Ascending aorta (tissue), 2 donors: ENCODE measurements around the gene WIPF3. TPM values are rescaled to one million over a fixed set of nuclear protein-coding genes. Genes with fewer than 3 reads are reported as not detected.
A peak's percentile ranks its signal among the peaks of the same experiment; 100 is the strongest.

Experiments
- DNase-seq, 2 donors: peaks; one replicate each; pipeline ENCODE4 v3.0.0-alpha.2; 2019; ENCODE audit warnings: low spot score in 2 of 2
- H3K27ac ChIP-seq, 2 donors: fragments of 200-600 bp; sonication (generic); one replicate each; pipeline ENCODE4 v1.5.1; 2016 to 2017; ENCODE audit warnings: mild to moderate bottlenecking in 1 of 2
- H3K27me3 ChIP-seq: fragments of 200-600 bp; sonication (generic); one replicate; pipeline ENCODE4 v1.5.1; 2017
- H3K36me3 ChIP-seq, 2 donors: fragments of 200-600 bp; sonication (generic); one replicate each; pipeline ENCODE4 v1.5.1; 2016
- H3K4me1 ChIP-seq, 2 donors: fragments of 200-600 bp; sonication (generic); one replicate each; pipeline ENCODE4 v1.5.1; 2016 to 2017; ENCODE audit warnings: mild to moderate bottlenecking in 1 of 2
- H3K4me3 ChIP-seq, 2 donors: fragments of 200-600 bp; sonication (generic); one replicate each; pipeline ENCODE4 v1.5.1; 2016 to 2017; ENCODE audit warnings: mild to moderate bottlenecking in 1 of 2
- H3K9me3 ChIP-seq, 2 donors: fragments of 200-600 bp; sonication (generic); one replicate each; pipeline ENCODE4 v1.5.1; 2016
- CTCF ChIP-seq, 3 experiments: fragments of 200-600 bp in 2 of 3; fragments of 450-650 bp in 1 of 3; sonication (generic) in 2 of 3; IDR thresholded peaks; one replicate each; pipeline ENCODE4 v1.5.1; 2016 to 2019; ENCODE audit warnings: antibody characterized with exemption in 3 of 3, mild to moderate bottlenecking in 1 of 3, moderate library complexity in 1 of 3
- intact Hi-C: fragments of 100-400 bp; cut with DNase I; formaldehyde crosslinking; loops from one replicate; pipeline ENCODE4 v1.15.1; 2023
- total RNA-seq: library from RNA; depleted of rRNA; stranded (reverse); fragments of >200 nt; gene quantifications from one replicate; pipeline ENCODE4 v1.1.0, GENCODE V29; 2016

Gene WIPF3
- total RNA-seq, 1 donor from 2014 or later: 4.6 TPM

- Histone ChIP-seq H3K4me1 (no peaks in the 10 kb centered on the region), H3K27ac (no peak overlapping the region), H3K4me3 (no peak overlapping the region), H3K36me3 (no peaks in the 10 kb centered on the region), H3K9me3 (no peaks in the 10 kb centered on the region), H3K27me3 (no peaks in the 10 kb centered on the region)
- TF ChIP-seq CTCF (IDR thresholded peaks at IDR 0.05): no peak
- no peak for DNase-seq
- intact Hi-C loops: no loop called here
Observed at GRCh38 chr7:29879609-29880008, 73.3 kb downstream of the WIPF3 start.

GRCh38 chr7:29881724-29882123, 75.4 kb downstream of the WIPF3 start:
- intact Hi-C loops: no loop called here
- TF ChIP-seq CTCF (IDR thresholded peaks at IDR 0.05): no peak
- H3K4me3 ChIP-seq: no peak overlapping the region

GRCh38 chr7:29882481-29882880, 76.2 kb downstream of the WIPF3 start:
- no peak for DNase-seq
- intact Hi-C loops: no loop called here
- H3K27ac ChIP-seq: no peak overlapping the region
- no peaks in the 10 kb centered on the region for H3K27me3 ChIP-seq
- no peak overlapping the region for H3K4me3 ChIP-seq
- no peaks in the 10 kb centered on the region for H3K9me3 ChIP-seq
- no peaks in the 10 kb centered on the region for H3K36me3 ChIP-seq
- no peaks in the 10 kb centered on the region for H3K4me1 ChIP-seq
- TF ChIP-seq CTCF (IDR thresholded peaks at IDR 0.05): no peak

More at GRCh38 chr7:29881724-29882123, 75.4 kb downstream of the WIPF3 start:
- no peak for DNase-seq
- Histone ChIP-seq H3K27ac (no peak overlapping the region), H3K27me3 (no peaks in the 10 kb centered on the region), H3K4me1 (no peaks in the 10 kb centered on the region), H3K36me3 (no peaks in the 10 kb centered on the region), H3K9me3 (no peaks in the 10 kb centered on the region)

GRCh38 chr7:29883462-29884398, 77.4 kb downstream of the WIPF3 start:
- intact Hi-C loops: no loop called here
- Histone ChIP-seq H3K9me3 (no peaks in the 10 kb centered on the region), H3K4me1 (no peaks in the 10 kb centered on the region), H3K4me3 (peak overlapping the region; percentile 32 to 60), H3K27ac (no peak overlapping the region), H3K36me3 (no peaks in the 10 kb centered on the region), H3K27me3 (no peaks in the 10 kb centered on the region)
- TF ChIP-seq CTCF (IDR thresholded peaks at IDR 0.05): no peak
- DNase-seq: no peak

GRCh38 chr7:29884399-29885272, 78.3 kb downstream of the WIPF3 start:
- Histone ChIP-seq H3K9me3 (no peaks in the 10 kb centered on the region), H3K4me3 (peak overlapping the region; percentile 32 to 60), H3K36me3 (no peaks in the 10 kb centered on the region), H3K27me3 (no peaks in the 10 kb centered on the region), H3K4me1 (no peaks in the 10 kb centered on the region), H3K27ac (no peak overlapping the region)
- intact Hi-C loops: no loop called here
- no peak for DNase-seq
- TF ChIP-seq CTCF (IDR thresholded peaks at IDR 0.05): no peak
